Loucy (cell line): Measurements from ENCODE around the gene MOSPD3.

Source experiments
- H2AFZ ChIP-seq: fragments of 200-600 bp; sonication (generic); 2 replicates; pipeline ENCODE4 v1.6.0; 2016; ENCODE audit warnings: antibody characterized with exemption, mild to moderate bottlenecking, low read length, moderate library complexity
- H3F3A ChIP-seq: fragments of 200-600 bp; 2 replicates; pipeline ENCODE4 v1.6.0; 2016; ENCODE audit warnings: antibody characterized with exemption, low read depth, mild to moderate bottlenecking
- H3K27me3 ChIP-seq: fragments of 200-600 bp; sonication (generic); 2 replicates; pipeline ENCODE4 v1.6.1; 2014; ENCODE audit warnings: low read length, mild to moderate bottlenecking; ENCODE audit not compliant: insufficient read depth, poor library complexity, severe bottlenecking
- H3K36me3 ChIP-seq: fragments of 200-600 bp; sonication (generic); 2 replicates; pipeline ENCODE4 v1.6.1; 2016; ENCODE audit warnings: low read length; ENCODE audit not compliant: insufficient read depth
- H3K4me1 ChIP-seq: fragments of 200-600 bp; sonication (generic); 2 replicates; pipeline ENCODE4 v1.5.1; 2014; ENCODE audit warnings: low read length, mild to moderate bottlenecking; ENCODE audit not compliant: insufficient read depth, poor library complexity, severe bottlenecking
- H3K4me2 ChIP-seq: fragments of 200-600 bp; sonication (generic); 2 replicates; pipeline ENCODE4 v1.6.0; 2014; ENCODE audit warnings: antibody characterized with exemption, low read length, low read depth, mild to moderate bottlenecking; ENCODE audit not compliant: poor library complexity, severe bottlenecking
- H3K4me3 ChIP-seq: fragments of 200-600 bp; sonication (generic); 2 replicates; pipeline ENCODE4 v1.5.1; 2014; ENCODE audit warnings: low read length, mild to moderate bottlenecking, mixed read lengths; ENCODE audit not compliant: poor library complexity, severe bottlenecking
- H3K79me2 ChIP-seq: fragments of 200-600 bp; sonication (generic); 2 replicates; pipeline ENCODE4 v1.6.1; 2014; ENCODE audit warnings: low read length; ENCODE audit not compliant: insufficient read depth
- H3K9ac ChIP-seq: fragments of 200-600 bp; sonication (generic); 2 replicates; pipeline ENCODE4 v1.6.0; 2014; ENCODE audit warnings: mild to moderate bottlenecking, low read depth, low read length, moderate library complexity; ENCODE audit not compliant: poor library complexity, severe bottlenecking
- H3K9me2 ChIP-seq: fragments of 200-600 bp; sonication (generic); replicated peaks from 2 replicates; pipeline ENCODE4 v1.6.1; 2016; ENCODE audit warnings: low read depth, low read length, mixed read lengths
- H3K9me3 ChIP-seq: fragments of 200-600 bp; sonication (generic); 2 replicates; pipeline ENCODE4 v1.6.1; 2014; ENCODE audit warnings: mild to moderate bottlenecking, antibody characterized with exemption, low read length, low read depth; ENCODE audit not compliant: insufficient read depth
- H4K20me1 ChIP-seq: fragments of 200-600 bp; sonication (generic); 2 replicates; pipeline ENCODE4 v1.6.0; 2014; ENCODE audit warnings: antibody characterized with exemption, low read length, mild to moderate bottlenecking; ENCODE audit not compliant: insufficient read depth, poor library complexity, severe bottlenecking
- EZH2phosphoT487 ChIP-seq: fragments of 200-600 bp; IDR thresholded peaks from 2 replicates; pipeline ENCODE4 v1.6.1; 2018; ENCODE audit warnings: antibody characterized with exemption, mild to moderate bottlenecking, moderate library complexity, borderline replicate concordance
- TF ChIP-seq, protein P1 (sequence below): fragments of 200-600 bp; sonication (generic); conservative IDR thresholded peaks from 2 replicates; pipeline ENCODE4 v1.5.1; 2014; ENCODE audit warnings: mild to moderate bottlenecking, antibody characterized with exemption, low read length

MOSPD3 gene

DNA sequence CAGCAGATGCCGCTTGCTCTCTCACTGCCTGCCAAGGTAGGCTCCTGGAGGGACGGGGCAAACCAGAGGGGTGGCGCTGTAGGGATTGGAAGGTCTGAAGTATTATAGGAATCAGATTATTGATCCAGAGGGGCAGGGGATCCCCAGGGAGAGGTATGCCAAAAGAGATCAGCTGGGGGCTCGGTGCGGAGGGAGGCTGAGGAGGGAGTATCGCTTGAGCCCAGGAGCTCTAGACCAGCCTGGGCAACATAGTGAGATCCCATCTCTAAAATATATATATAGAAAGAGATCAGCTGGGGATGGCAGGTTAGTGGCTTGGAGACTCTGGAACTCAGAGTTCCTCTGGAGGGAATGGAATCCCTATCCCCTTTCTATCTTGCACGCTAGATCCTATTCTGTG lies 17.2 kb upstream of the MOSPD3 start:
- H3K9me3 ChIP-seq, result no peaks in the 10 kb centered on the region
- no peak overlapping the region for H3K4me3 ChIP-seq
- no peaks in the 10 kb centered on the region for H3K79me2 ChIP-seq
- no peak overlapping the region for H3K4me2 ChIP-seq
- peaks cover 6% of the 10 kb centered on the region for H3K4me1 ChIP-seq
- TF ChIP-seq, protein P1, sequence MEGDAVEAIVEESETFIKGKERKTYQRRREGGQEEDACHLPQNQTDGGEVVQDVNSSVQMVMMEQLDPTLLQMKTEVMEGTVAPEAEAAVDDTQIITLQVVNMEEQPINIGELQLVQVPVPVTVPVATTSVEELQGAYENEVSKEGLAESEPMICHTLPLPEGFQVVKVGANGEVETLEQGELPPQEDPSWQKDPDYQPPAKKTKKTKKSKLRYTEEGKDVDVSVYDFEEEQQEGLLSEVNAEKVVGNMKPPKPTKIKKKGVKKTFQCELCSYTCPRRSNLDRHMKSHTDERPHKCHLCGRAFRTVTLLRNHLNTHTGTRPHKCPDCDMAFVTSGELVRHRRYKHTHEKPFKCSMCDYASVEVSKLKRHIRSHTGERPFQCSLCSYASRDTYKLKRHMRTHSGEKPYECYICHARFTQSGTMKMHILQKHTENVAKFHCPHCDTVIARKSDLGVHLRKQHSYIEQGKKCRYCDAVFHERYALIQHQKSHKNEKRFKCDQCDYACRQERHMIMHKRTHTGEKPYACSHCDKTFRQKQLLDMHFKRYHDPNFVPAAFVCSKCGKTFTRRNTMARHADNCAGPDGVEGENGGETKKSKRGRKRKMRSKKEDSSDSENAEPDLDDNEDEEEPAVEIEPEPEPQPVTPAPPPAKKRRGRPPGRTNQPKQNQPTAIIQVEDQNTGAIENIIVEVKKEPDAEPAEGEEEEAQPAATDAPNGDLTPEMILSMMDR, result no peak
- no peak for TF ChIP-seq EZH2phosphoT487
- H2AFZ ChIP-seq, result no peak overlapping the region
- H3K27me3 ChIP-seq, result no peaks in the 10 kb centered on the region
- H3K9me2 ChIP-seq, result no peaks in the 10 kb centered on the region
- H3F3A ChIP-seq, result no peaks in the 10 kb centered on the region
- H4K20me1 ChIP-seq, result no peaks in the 10 kb centered on the region
- H3K9ac ChIP-seq, result no peak overlapping the region
- H3K36me3 ChIP-seq, result no peaks in the 10 kb centered on the region

DNA sequence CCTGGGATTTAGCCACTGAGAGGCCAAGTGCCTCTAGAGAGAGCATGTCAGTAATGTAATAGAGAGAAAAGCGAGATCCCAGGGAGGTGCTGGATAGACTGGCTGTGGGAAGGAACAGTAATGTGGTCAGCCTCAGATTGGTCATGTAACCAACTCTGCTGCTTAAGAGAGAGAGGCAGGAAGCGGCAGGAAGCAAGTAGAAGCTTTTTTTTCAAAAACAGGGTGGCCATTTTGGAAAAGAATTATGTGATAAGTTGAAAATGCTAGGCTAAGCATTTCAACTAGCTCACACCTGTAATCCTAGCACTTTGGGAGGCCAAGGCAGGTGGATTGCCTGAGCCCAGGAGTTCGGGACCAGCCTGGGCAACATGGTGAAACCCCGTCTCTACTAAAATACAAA lies 13.9 kb upstream of the MOSPD3 start:
- Histone ChIP-seq H3F3A (no peaks in the 10 kb centered on the region), H2AFZ (peak overlapping the region; percentile 16), H3K4me2 (no peak overlapping the region), H3K9ac (no peak overlapping the region), H3K4me3 (no peak overlapping the region), H4K20me1 (no peaks in the 10 kb centered on the region), H3K79me2 (peaks cover 5% of the 10 kb centered on the region; the same call in 1 of the 2 replicates), H3K27me3 (no peaks in the 10 kb centered on the region), H3K9me2 (no peaks in the 10 kb centered on the region), H3K4me1 (peaks cover 20% of the 10 kb centered on the region), H3K36me3 (no peaks in the 10 kb centered on the region), H3K9me3 (no peaks in the 10 kb centered on the region)
- TF ChIP-seq EZH2phosphoT487, result no peak
- TF ChIP-seq, protein P1, result no peak

DNA sequence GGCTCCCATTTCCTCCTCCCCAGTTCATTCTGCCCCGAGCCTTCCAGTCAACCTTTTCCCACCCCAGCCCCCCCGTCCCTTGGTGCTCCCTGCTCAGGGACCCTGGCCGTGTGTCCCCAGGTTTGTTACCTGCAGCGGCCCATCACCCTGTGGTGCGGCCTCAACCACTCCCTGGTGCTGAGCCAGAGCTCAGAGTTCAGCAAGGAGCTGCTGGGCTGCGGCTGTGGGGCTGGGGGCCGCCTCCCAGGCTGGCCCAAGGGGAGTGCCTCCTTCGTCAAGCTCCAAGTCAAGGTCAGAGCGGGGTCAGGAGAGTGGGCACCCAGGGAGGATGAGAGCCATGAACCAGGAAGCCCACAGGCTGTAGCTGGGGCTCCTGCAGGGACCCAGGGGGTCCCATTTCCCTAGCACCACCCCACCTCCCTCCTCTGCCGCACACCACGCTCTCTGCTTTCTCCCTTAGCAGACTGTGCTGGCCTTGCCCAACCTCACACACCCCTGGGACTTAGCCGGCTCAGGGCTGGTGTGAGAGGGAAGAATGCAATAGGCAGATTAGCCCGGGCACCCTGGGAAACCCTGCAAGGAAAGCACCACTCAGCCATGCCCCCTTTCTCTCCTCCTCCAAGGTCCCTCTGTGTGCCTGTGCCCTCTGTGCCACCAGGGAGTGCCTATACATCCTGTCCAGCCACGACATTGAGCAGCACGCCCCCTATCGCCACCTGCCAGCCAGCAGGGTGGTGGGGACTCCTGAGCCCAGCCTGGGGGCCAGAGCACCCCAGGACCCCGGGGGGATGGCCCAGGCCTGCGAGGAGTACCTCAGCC lies 12.2 kb upstream of the MOSPD3 start:
- no peak for TF ChIP-seq EZH2phosphoT487
- TF ChIP-seq, protein P1, result peak; percentile 53
- H3K9me2 ChIP-seq, result no peaks in the 10 kb centered on the region
- no peak overlapping the region for H3K4me3 ChIP-seq
- H3K27me3 ChIP-seq, result no peaks in the 10 kb centered on the region
- peaks cover 6% of the 10 kb centered on the region; the same call in 1 of the 2 replicates for H3K79me2 ChIP-seq
- H3K9ac ChIP-seq, result no peak overlapping the region
- H3K4me1 ChIP-seq, result peaks cover 25% of the 10 kb centered on the region
- H2AFZ ChIP-seq, result no peak overlapping the region
- no peaks in the 10 kb centered on the region for H4K20me1 ChIP-seq
- H3K36me3 ChIP-seq, result no peaks in the 10 kb centered on the region
- H3F3A ChIP-seq, result no peaks in the 10 kb centered on the region
- H3K9me3 ChIP-seq, result no peaks in the 10 kb centered on the region
- no peak overlapping the region for H3K4me2 ChIP-seq
